Measurements from ENCODE around the gene UGT1A6.

UGT1A6 gene

DNA sequence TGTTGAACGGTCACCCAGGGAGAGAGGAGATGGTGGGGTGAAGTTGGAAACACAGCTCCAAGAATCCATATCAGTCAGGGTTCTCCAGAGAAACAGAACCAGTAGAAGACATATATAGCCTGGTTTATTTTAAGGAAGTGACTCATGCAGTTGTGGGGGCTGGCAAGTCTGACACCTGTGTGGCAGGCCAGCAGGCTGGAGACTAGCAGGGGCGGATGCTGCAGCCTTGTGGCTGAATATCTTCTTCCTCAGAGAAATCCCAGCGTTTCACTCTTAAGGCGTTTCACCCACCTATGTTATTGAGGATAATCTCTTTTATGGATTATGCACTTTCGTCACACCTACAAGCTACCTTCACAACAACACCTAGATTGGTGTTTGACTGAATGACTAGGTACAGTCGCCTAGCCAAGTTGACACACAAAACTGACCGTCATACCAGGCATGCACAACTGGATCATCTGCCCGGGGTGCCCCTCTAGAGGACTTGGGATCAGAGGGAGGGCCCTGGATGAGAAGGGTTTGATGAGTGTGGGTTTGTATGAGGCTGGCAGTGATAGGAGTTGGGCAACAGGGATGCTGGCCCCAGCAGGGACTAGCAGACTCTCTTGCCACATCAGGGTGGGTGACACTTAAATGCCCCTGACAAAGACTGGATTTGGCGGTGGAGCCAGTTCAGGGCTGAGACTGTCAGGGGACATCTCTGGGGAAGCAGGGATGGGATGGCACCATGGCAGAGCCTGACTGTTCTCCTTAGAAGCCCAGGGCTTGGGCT lies 108.9 kb downstream of the UGT1A6 start:
- DNase-seq (ENCODE audit: low read depth): no peak

DNA sequence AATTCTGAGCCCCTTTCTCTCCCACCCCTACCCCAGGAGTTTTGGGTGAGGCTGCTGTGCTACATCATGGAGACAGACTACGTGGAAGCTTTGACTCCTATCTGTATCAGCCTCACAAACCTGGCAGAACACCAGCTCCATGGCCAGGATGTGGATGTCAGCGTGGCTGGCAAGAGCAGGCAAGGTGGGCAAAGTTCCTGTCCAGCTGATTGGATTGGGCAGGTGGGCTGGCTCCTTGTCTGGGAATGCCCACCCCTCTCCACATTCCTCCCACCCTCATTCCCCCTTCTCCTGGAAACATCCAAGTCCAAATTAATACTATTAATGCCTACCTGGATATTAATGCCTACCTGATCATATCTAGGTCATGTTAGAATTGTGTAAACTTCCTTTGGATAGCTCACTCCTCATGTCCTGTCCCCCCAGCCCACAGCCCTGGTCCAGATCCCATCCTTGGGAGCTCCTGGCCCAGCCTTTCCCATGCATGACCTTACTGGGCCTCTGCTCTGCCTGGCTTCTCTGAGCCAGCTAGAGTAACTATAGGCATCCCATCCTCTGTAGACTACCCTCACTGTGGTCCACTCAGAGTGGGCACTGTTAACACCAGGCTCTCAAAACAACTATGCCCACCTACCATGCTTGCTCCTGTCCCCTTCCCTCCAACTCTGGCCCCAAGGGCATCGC lies 109.6 kb downstream of the UGT1A6 start:
- no peak for DNase-seq (ENCODE audit: low read depth)

DNA sequence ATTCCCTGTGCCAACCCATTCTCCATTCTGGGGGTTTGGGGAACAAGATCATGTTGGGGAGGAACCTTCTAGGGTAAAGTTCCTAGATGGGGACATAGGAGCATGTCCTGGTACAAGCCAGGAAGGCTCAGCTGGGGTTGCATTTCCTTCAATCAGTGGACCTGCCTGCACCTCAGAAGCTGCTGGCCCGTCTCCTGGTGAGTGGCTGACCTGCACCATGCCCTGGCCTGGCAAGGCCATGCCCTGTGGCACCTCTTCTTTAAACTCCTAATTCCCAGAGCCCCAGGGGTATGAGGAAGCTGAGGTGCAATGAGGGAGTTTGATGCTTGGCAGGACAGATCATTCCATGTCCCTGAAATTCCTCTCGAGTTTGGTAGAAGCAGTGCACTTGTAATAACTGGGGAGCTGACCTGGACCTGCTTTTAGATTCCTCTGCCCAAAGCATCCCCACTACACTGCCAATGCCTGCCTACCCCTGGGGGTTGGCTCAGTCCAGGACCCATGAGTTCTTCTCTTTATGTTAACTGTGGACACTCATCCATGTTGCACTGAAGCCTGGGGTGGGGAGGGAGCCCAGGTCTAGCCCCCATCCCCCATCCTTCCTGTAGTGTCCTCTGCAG lies 110.7 kb downstream of the UGT1A6 start:
- DNase-seq (ENCODE audit: low read depth): no peak

DNA sequence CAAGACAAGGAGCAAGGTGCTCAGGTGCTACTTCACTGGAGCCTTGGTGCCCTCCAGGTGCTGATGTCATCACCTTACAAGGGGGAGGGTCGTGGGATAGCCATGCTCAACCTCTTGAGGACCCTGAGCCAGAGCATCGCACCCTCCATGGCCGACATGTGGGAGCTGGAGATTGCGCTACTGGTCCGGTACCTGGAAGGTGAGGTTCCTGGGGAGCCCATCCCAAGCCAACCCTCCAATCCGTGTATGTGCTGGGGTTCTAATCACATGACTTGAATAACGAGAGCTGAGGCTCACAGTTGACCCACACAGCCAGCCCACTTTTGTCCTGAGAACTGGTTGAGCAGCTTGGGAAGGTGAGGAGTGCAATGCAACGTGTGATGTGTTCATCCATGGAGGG lies 111.3 kb downstream of the UGT1A6 start:
- DNase-seq (ENCODE audit: low read depth): no peak

DNA sequence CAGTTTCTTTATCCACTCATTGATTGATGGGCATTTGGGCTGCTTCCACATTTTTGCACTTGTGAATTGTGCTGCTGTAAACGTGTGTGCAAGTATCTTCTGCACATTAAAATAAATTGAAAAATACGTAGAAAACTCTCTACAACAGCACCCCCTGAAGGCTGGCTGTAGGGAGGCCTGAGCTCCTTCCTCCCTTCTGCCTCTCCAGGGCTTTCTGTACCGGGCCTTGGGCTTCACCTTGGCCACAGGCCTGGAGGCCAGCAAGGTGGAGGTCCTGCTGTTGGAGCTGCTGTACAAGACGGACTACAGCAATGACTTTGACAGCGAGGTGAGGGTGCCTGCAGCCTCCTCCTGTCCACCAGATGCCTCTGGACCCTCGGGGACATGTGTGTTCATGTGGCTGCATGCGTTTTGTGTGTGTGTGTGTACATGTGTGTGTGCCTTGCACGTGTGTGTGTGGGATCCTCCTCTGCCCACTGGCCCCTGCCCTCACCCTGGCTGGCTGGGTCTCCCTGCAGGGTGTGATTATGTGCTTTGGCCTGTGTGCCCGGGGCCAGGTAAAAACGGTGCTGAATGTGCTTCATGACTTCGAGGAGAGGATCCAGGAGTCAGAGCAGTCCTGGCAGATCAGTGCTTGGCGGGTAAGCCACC lies 114.7 kb downstream of the UGT1A6 start:
- DNase-seq (ENCODE audit: low read depth): no peak

DNA sequence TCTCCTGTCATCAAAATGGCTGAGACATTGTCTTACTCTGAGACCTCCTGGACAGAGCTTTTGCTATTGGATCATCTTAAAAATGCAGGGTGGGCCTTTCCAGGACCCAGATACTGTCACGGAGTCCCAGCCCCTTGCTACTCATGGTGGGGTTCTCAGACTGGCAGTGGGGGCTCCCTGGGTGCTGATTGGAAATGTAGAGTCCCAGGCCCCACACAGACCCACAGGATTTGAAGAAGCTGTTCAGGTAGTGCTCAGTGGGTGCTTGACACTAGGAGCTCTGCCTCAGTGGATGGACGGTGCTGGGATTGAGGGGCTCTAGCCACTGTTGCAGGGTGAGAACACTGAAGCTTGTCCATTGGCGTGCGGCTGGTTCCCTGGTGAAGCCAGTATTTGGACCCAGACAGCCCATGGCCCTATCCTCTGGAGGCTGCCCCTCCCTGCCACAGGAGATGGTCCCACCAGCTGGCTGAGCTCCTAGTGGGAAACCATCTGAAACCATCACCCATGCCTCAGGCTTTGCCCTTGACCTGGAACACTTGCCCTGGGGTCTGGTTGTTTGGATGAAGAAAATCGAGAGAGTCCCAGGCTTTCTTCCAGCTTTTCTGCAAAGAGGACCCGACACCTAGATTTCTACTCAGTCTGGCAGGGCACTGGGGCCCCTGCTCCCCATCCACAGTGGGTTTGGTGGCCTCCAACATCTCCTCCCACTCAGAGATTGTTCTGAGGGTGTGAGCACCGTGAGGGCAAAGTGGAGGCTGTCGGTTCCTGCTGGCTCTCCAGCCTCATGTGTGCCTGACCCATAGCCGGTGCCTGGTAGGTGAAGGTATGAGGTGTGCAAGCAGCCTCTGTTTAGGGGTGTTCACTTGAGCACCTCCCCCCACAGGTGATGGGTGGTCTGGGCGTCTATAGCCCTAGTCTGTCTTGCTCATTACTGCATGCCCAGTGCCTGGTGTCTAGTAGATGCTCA lies 115.6 kb downstream of the UGT1A6 start:
- DNase-seq (ENCODE audit: low read depth): no peak

DNA sequence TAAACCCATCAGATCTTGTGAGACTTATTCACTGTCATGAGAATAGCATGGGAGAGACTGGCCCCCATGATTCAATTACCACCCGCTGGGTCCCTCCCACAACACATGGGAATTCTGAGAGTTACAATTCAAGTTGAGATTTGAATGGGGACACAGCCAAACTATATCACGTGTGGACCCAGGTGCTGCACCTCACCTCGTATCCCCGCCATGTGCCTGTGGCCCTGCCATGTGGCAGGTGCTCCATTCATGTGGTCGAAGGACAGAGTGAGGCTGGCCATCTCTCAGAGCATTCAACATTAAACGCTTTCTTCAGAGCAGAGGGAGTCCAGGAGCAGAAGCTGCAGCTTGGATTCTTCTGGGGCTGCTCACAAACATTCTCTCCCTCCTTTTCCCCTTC lies 117.7 kb downstream of the UGT1A6 start:
- no peak for DNase-seq (ENCODE audit: low read depth)

DNA sequence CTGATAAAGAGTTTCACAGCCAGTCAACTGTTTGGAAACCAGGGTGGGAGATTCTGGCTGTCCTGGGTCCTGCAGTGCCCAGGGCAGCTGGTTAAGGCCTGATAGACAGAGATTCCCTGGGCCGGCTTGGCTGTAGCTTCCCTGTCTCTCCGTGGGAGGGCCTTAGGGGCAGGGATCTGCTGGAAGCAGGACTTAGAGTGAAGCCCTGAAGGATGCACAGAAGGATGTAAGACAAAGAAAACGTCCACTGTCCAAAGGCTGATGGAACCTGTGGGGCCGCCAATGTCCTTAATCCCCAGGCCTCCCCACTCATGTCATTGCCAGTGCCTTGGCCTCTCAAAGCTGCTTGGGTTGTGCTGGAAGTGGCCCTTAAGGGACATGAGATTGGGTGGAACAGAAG lies 118.4 kb downstream of the UGT1A6 start:
- DNase-seq (ENCODE audit: low read depth): no peak

DNA sequence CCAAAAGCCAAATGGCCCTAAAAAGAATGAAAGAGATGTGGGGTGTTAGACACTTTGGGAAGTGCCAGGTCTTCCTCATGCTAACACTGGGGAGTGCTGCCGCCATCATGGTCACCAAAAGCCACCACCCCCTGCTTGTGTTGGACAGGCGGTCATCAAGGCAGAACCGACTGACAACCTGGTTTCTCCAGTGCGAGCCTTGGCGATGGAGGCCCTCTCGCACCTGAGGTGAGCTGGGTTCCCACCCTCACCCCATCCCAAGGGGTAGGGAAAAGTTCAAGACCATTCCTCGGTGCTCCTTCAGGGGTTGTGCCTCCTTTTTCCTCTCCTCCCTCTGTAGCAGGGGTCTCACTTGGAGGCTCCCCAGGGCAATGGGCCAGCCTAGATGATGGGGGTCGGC lies 119.0 kb downstream of the UGT1A6 start:
- no peak for DNase-seq (ENCODE audit: low read depth)

DNA sequence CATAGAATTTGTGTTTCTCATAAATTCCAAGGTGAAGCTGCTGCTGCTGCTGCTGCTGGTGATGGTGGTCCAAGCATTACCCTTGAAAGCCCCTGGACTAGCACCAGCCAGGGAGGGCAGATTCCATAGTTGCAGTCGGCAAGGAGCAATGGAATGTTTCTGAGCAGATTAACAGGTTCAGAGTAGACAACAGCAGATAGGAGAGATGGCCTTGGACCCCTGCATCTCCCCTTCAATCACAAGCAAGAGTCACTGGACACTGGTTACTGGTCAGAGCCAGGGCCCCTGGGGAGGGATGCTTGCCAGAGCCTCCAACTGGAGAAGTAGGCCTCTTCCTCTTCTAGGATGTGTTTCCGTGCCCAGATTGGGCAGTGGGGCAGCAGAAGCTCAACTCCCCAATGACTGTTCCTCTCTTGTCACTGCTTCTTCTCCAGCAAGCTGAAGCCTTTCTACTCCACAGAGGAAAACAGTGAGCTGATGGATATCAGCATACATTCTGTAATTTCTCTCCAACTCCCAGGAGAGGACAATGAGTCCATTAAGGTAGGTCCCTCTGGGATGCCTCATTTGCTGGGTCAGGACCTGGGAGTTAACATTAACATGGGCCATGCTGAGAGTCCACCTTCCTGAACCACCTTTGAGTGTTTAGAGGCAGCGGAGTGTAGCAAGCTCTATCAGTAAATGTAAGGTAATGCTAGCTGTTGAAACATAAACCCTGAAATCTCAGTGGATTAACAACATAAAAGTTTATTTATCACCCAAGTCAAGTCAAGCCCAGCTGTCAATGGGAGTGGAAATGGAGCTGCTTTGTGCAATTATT lies 120.8 kb downstream of the UGT1A6 start:
- DNase-seq (ENCODE audit: low read depth): no peak

DNA sequence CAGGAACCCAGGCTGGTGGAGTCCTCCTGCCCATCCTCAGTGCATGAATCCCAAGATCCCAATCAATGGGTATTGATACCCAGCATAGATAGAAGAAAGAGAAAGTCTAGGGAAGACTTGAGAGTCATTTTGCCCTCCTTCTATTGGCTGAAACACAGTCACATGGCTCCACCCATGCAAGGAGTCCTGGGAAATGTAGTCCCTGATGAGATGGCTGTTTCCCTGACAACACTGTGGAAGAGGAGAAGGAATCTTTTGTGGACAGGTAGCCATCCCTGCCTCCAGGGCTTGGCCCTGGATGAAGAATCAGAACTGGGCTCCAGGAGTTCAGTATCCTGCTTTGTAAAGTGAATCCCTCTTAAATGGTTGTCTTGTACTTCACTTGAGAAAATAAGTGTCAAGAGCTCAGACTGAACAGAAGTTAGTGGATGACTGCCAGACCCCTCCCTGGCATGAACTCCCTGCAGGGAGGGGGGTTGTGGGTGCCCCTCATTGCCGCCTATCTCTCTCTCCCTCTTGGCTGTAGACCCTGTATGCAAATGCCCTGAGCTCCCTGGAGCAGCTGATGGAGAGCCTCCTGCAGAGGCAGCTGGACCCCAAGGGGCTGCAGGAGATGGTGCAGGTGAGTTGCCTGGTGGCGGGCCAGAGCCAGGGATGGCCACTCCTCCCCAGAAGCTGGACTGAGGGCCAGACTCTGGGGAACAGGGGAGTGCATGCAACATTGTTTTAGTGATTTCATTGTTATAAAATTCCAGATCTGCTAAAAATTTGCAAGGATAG lies 121.6 kb downstream of the UGT1A6 start:
- no peak for DNase-seq (ENCODE audit: low read depth)

DNA sequence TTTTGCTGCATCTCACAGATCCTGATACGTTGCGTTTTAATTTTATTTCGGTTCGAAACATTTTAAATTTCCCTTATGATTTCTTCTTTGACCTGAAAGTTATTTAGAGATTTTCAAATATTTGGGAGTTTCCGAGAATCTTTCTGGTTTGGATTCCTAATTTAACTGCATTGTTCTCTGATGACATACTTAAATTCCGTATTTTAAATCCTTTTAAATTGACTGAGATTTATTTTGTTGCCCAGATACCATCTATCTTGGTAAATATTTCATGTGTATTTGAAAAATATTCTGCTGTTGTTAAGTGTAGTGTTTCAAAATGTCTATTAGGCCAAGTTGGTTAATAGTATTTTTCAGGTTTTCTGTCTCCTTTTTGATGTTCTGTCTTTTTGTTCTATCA lies 123.2 kb downstream of the UGT1A6 start:
- no peak for DNase-seq (ENCODE audit: low read depth)

DNA sequence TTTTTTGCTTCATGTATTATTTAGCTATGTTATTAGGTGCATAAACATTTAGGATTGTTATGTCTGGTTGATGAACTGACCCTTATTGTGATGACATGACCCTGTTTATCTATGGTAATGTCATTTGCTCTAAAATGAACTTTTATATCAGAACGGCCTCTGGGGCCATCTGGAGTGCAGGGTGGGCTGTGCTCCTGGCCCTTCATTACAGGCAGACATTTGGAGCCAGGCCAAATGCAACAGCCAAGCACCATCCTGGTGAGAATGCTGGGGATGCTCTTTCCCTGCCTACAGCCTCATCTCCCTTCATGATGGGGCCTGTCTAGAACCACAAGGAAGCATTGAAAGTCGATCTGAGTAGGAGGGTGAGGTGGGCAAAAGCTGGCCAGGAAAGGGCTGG lies 123.6 kb downstream of the UGT1A6 start:
- no peak for DNase-seq (ENCODE audit: low read depth)

DNA sequence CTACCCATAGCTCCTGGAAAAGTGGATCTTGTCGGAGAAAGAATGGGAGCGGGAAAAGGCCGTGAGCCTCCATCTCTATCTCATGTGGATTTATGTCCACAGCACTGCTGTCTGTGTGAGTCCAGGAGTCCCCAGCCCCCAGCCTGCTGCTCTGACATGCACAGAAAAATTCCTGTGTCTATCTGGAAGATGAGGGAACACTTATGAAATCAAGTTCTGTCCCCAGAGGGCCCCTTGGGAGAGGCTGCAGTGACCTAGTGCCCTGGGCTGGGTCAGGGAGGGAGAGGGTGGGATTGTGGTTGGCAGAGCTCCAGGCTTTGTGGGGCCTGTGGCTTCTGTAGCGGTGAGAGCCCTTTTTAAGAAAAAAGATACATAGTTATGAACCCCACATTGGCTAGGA lies 124.1 kb downstream of the UGT1A6 start:
- no peak for DNase-seq (ENCODE audit: low read depth)

DNA sequence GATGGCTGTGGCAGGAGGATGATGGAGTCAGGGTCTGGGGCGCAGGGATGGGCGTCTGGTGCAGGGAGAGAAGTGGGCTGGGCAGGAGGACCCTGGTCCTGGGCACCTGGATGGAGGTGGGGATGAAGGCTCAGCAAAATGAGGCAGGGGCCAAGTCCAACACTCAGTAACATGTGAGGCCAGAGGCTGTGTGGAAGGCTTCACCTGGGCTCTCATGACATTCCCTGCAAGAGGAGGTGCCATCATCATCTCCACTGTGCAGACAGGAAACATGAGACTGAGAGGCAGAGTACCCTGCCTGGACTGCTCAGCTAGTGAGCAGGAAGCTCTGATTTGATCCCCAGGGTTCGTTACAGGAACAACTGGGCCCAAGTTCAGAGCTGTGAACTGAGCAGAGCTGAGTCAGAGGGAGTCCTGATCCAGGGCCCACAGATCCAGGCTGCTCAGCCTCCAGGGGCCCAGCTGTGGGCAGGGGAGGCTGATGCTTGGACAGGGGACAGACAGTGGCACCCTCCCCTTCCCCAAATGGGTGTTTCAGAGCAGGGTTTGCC lies 124.7 kb downstream of the UGT1A6 start:
- no peak for DNase-seq (ENCODE audit: low read depth)

DNA sequence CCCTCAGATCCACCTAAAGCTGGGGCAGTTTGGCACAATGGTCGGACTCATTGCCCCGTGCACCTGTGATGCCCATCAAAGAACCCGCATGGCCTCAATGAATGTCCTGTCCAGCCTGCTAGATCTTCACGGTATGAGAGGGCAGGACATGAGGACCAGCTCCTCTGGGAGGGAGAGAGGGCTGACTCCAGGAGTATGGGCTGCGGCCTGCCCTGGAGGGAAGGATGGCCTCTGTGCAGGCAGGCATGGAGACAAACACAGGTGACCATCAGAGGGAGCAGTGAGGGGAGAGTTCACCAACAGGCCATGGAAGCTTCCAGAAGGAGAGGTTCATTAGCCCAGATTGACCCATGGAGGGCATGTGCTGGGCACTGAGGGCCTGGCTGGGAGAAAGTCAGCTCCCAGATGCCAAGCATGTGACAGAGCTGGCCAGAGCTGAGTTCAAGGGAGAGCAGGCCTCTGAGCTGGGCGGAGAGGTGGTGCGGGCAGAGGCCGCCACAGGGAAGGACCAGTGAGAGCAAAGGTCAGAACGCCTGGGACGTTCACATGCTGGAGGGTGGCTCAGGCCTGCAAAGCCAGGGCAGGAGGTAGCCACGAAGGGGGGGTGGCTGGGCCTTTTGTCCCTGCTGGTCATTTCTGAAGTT lies 125.4 kb downstream of the UGT1A6 start:
- no peak for DNase-seq (ENCODE audit: low read depth)

DNA sequence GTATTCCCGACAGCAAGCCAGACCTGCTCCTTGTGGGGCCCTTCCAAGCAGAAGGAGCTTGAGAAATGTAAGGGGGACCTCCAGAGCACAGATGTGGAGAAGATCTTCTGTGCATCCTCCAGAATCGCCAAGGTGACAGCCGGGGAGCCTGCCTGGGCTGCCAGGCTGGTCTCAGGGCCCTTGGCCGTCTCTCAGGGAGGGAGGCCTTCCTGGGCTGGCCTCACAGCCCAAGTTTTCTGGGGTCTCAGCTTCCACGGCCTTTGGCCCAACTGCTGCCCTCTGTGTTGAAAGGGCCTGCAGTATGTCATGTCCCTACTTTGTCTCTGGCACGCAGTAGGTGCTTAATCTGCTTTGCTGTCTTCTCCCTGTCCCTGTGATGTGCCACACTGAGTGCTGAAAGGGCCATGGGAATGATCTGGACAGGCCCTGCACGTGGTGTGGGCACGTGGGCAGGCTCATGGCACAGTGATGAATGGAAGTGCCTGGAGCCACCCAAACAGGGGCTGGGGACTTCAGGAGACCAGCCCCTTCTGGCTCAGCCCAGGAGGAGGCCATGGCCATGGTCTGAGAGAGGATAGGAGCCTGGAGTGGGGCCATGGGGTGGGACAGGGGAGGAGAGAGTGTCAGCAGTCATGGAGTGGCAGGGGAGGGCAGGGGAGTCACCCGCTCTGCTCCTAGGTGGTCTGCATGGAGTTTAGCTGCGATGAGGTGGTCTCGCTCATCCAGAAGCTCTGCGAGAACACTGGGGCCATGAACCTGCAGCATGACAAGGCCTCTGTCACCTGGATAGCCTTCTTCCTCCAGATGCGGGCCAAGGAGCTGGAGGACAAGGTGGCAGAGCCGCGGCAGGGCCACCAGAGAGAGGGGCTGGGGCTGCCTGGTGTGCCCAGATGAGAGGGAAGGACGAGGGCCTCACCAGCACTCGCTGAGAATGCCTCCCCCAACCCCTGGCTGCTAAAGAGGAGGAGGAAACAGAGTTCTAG lies 126.2 kb downstream of the UGT1A6 start:
- DNase-seq (ENCODE audit: low read depth): no peak

Measured in activated T-cell treated with anti-CD3 and anti-CD28 coated beads for 1 hour (primary cell).